Endodermal cell (in vitro differentiated cells): ENCODE measurements around the gene STIM1. TPM values are rescaled to one million over a fixed set of nuclear protein-coding genes. Genes with fewer than 3 reads are reported as not detected.

Experiments used
- DNase-seq: peaks from one replicate; pipeline ENCODE4 v3.0.0-alpha.2; 2017
- H3K27ac ChIP-seq: 2 replicates; pipeline ENCODE4 v1.5.1; 2013; ENCODE audit warnings: mild to moderate bottlenecking, low read depth, low read length, moderate library complexity
- H3K27me3 ChIP-seq: 2 replicates; pipeline ENCODE4 v1.6.1; 2013; ENCODE audit warnings: mild to moderate bottlenecking, low read length, moderate library complexity; ENCODE audit not compliant: insufficient read depth, control insufficient read depth, poor library complexity, severe bottlenecking
- H3K36me3 ChIP-seq: 2 replicates; pipeline ENCODE4 v1.7.0; 2013; ENCODE audit warnings: mild to moderate bottlenecking, low read length, moderate library complexity; ENCODE audit not compliant: control insufficient read depth, insufficient read depth
- H3K4me1 ChIP-seq: one replicate; pipeline ENCODE4 v1.7.0; 2013; ENCODE audit warnings: low read length; ENCODE audit not compliant: control insufficient read depth, insufficient read depth
- H3K4me3 ChIP-seq: 2 replicates; pipeline ENCODE4 v1.5.1; 2013; ENCODE audit warnings: mild to moderate bottlenecking, low read length, moderate library complexity
- H3K9ac ChIP-seq: 2 replicates; pipeline ENCODE4 v1.6.1; 2013; ENCODE audit warnings: mild to moderate bottlenecking, low read length, moderate library complexity; ENCODE audit not compliant: poor library complexity, severe bottlenecking; ENCODE audit errors: extremely low read depth
- H3K9me3 ChIP-seq: 2 replicates; pipeline ENCODE4 v1.6.1; 2013; ENCODE audit warnings: mild to moderate bottlenecking, low read length, moderate library complexity; ENCODE audit not compliant: control insufficient read depth
- H3K27ac Mint-ChIP-seq: 2 replicates; pipeline ENCODE4 v1.8.0; 2020; ENCODE audit warnings: mixed read lengths
- H3K27me3 Mint-ChIP-seq: 2 replicates; pipeline ENCODE4 v1.8.0; 2021; ENCODE audit warnings: mild to moderate bottlenecking, mixed read lengths; ENCODE audit not compliant: insufficient read depth
- H3K36me3 Mint-ChIP-seq: 2 replicates; pipeline ENCODE4 v1.8.0; 2020; ENCODE audit warnings: low read depth, mixed read lengths
- H3K4me1 Mint-ChIP-seq: 2 replicates; pipeline ENCODE4 v1.8.0; 2020; ENCODE audit warnings: mixed read lengths
- H3K4me3 Mint-ChIP-seq: 2 replicates; pipeline ENCODE4 v1.8.0; 2020; ENCODE audit warnings: mild to moderate bottlenecking, moderate library complexity, mixed read lengths
- H3K9me3 Mint-ChIP-seq: 2 replicates; pipeline ENCODE4 v1.8.0; 2020; ENCODE audit warnings: mild to moderate bottlenecking, mixed read lengths
- CTCF ChIP-seq: fragments of 200-600 bp; sonication (generic); conservative IDR thresholded peaks from 2 replicates; pipeline ENCODE4 v1.5.0; 2021; ENCODE audit warnings: antibody characterized with exemption, mild to moderate bottlenecking
- WGBS, 2 experiments: methylation state at CpG; one replicate each; pipeline versions ENCODE4 v1.1.5 to v1.1.7; 2013; ENCODE audit warnings: missing lambda C conversion rate in 2 of 2, mixed read lengths in 1 of 2; ENCODE audit not compliant: insufficient coverage in 1 of 2, insufficient read length in 1 of 2; 5-methylcytosine and 5-hydroxymethylcytosine counted together
- total RNA-seq, 2 donors: library from RNA; stranded (reverse); fragmentation: NEBNext Ultra II Directional in 1 of 2; extraction: Animal tissue kit (Norgen Biotek cat#: 25700) in 1 of 2; gene quantifications; 2 replicates in 1 of 2; 3 replicates in 1 of 2; pipeline ENCODE4 v1.2.1, GENCODE V29; 2021

STIM1 gene
- total RNA-seq, 2 donors from 2014 or later, result 20.9 to 27.9 TPM

DNA sequence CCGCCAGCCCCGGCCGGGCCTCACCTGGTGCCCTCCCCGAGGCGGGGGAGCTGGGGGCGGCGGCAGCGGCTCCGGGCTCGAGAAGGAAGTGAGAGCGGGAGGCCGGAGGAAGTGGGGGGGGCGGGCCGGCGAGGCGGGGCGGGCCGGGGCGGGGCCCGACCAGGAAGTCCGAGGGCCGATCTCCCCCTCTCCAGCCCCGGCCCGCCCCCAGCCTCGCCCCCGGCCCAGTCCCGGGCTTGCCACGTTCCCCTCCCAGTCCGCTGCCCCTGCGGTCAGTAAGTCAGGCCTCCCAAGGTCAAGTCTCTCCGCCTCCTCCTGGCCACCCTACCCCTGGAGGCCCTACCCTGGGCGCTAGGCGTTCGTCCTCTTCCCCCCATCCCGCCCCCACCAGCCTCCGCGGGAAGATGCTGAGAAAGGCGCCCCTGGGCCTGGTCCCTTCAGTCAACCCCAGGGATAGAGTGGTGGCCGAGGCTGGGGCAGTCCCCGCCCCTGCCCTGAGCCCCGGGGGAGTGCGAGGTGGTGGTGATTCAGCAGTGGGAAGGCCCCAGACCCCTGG, 14.5 kb upstream of the STIM1 start, which contains the start of gene RHOG:
Gene RHOG (minus strand): TSS at position 90 of the 556 bp plus-strand sequence. CDS start 12,821 bp downstream, outside the sequence.
- peak within 1 kb of the TSS; percentile 13 for H3K27ac Mint-ChIP-seq
- H3K36me3 Mint-ChIP-seq, result no peaks in the 10 kb centered on the region
- DNase-seq, result peak; percentile 93
- H3K4me1 ChIP-seq, result peaks cover 12% of the 10 kb centered on the region
- H3K27me3 ChIP-seq, result no peaks in the 10 kb centered on the region
- peak within 1 kb of the TSS; percentile 10 for H3K27ac ChIP-seq
- TF ChIP-seq CTCF, result no peak
- 1% methylated on average over 32 of the region's 42 CpGs; no CpG with 5 or more reads in 1 of the 2 experiments for WGBS, 2 experiments
- H3K9ac ChIP-seq, result peak within 1 kb of the TSS; percentile 51
- H3K9me3 Mint-ChIP-seq, result no peaks in the 10 kb centered on the region
- H3K9me3 ChIP-seq, result no peaks in the 10 kb centered on the region
- H3K4me3 Mint-ChIP-seq, result peak within 1 kb of the TSS; percentile 80
- peaks cover 17% of the 10 kb centered on the region for H3K4me1 Mint-ChIP-seq
- H3K4me3 ChIP-seq, result peak within 1 kb of the TSS; percentile 91
- H3K36me3 ChIP-seq, result peaks cover 11% of the 10 kb centered on the region
- H3K27me3 Mint-ChIP-seq, result peaks cover 5% of the 10 kb centered on the region

- Histone ChIP-seq H3K4me1 (peaks cover 12% of the 10 kb centered on the region), H3K27ac (peak overlapping the region; percentile 10), H3K36me3 (peaks cover 11% of the 10 kb centered on the region), H3K9me3 (no peaks in the 10 kb centered on the region), H3K9ac (peak overlapping the region; percentile 51), H3K27me3 (no peaks in the 10 kb centered on the region), H3K4me3 (peak overlapping the region; percentile 75)
- H3K4me1 Mint-ChIP-seq, result peaks cover 17% of the 10 kb centered on the region
- H3K27ac Mint-ChIP-seq, result no peak overlapping the region
- no peaks in the 10 kb centered on the region for H3K9me3 Mint-ChIP-seq
- WGBS, 2 experiments, result 28 to 42% methylated on average over 23 to 44 of the region's 44 CpGs
- peak overlapping the region; percentile 80 for H3K4me3 Mint-ChIP-seq
- H3K36me3 Mint-ChIP-seq, result no peaks in the 10 kb centered on the region
- peak; percentile 90 for TF ChIP-seq CTCF
- peak; percentile 95 for DNase-seq
- peaks cover 5% of the 10 kb centered on the region for H3K27me3 Mint-ChIP-seq
Observed at GRCh38 chr11:3841426-3842350, 13.8 kb upstream of the STIM1 start.

DNA sequence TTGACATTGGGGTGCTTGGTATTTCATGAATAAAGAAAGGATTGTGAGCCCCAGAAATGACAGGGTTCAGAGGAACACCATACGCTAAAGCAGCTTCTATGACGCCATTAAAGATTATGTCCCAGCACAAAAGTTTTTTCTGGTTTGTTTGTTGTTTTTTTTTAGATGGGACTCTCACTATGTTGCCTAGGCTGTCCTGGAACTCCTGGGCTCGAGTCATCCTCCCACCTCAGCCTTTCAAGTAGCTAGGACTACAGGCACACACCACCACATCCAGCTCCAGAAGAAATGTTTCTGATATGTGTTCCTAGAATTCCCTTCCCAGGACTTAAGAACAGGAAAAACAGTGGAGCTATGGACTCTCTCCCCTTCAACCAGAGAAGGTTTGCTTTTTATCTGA, 12.1 kb upstream of the STIM1 start:
- no peak overlapping the region for H3K27ac ChIP-seq
- H3K27ac Mint-ChIP-seq, result no peak overlapping the region
- no peaks in the 10 kb centered on the region for H3K36me3 Mint-ChIP-seq
- no peak overlapping the region for H3K4me3 Mint-ChIP-seq
- peaks cover 13% of the 10 kb centered on the region for H3K4me1 Mint-ChIP-seq
- H3K36me3 ChIP-seq, result peaks cover 6% of the 10 kb centered on the region
- peaks cover 5% of the 10 kb centered on the region for H3K27me3 Mint-ChIP-seq
- no peak for TF ChIP-seq CTCF
- H3K27me3 ChIP-seq, result no peaks in the 10 kb centered on the region
- H3K4me3 ChIP-seq, result no peak overlapping the region
- H3K9ac ChIP-seq, result no peak overlapping the region
- no peaks in the 10 kb centered on the region for H3K4me1 ChIP-seq
- no peak for DNase-seq
- no peaks in the 10 kb centered on the region for H3K9me3 ChIP-seq
- H3K9me3 Mint-ChIP-seq, result no peaks in the 10 kb centered on the region
- 86 to 100% methylated on average over 3 of the region's 3 CpGs for WGBS, 2 experiments
